HG03521 (cell line): ENCODE measurements around the gene TEC.
A peak's percentile ranks its signal among the peaks of the same experiment; 100 is the strongest.

Experiments used
- ATAC-seq: cut with Tn5 transposase; IDR thresholded peaks from one replicate; pipeline ENCODE4 v1.9.1; 2021; ENCODE audit warnings: mild to moderate bottlenecking, moderate library complexity; ENCODE audit not compliant: unreplicated experiment

TEC gene

GRCh38 chr4:48269861-48270522 lies 354 bp upstream of the TEC start:
- ATAC-seq: peak; percentile 79

GRCh38 chr4:48267574-48267973 lies 2.1 kb downstream of the TEC start:
- ATAC-seq: no peak

GRCh38 chr4:48266781-48267180 lies 2.9 kb downstream of the TEC start:
- no peak for ATAC-seq

GRCh38 chr4:48262926-48263325 lies 6.7 kb downstream of the TEC start:
- no peak for ATAC-seq

- no peak for ATAC-seq
Observed at GRCh38 chr4:48262484-48262883, 7.2 kb downstream of the TEC start.

GRCh38 chr4:48261281-48261680 lies 8.4 kb downstream of the TEC start:
- ATAC-seq: no peak

GRCh38 chr4:48259748-48260147 lies 9.9 kb downstream of the TEC start:
- no peak for ATAC-seq

GRCh38 chr4:48258845-48259397 lies 10.7 kb downstream of the TEC start:
- ATAC-seq: no peak

GRCh38 chr4:48255959-48256342 lies 13.7 kb downstream of the TEC start:
- ATAC-seq: no peak

- no peak for ATAC-seq
Observed at GRCh38 chr4:48255072-48255958, 14.3 kb downstream of the TEC start.

- no peak for ATAC-seq
Observed at GRCh38 chr4:48254381-48255071, 15.1 kb downstream of the TEC start.

GRCh38 chr4:48252313-48252712 lies 17.3 kb downstream of the TEC start:
- ATAC-seq: no peak

GRCh38 chr4:48250980-48251379 lies 18.7 kb downstream of the TEC start:
- no peak for ATAC-seq

GRCh38 chr4:48250343-48250742 lies 19.3 kb downstream of the TEC start:
- no peak for ATAC-seq

GRCh38 chr4:48249378-48249777 lies 20.3 kb downstream of the TEC start:
- ATAC-seq: no peak

- ATAC-seq: no peak
Observed at GRCh38 chr4:48248559-48248953, 21.1 kb downstream of the TEC start.

GRCh38 chr4:48247878-48248558 lies 21.6 kb downstream of the TEC start:
- no peak for ATAC-seq

- peak; percentile 48 for ATAC-seq
Observed at GRCh38 chr4:48247142-48247877, 22.3 kb downstream of the TEC start.

GRCh38 chr4:48244665-48245064 lies 25.0 kb downstream of the TEC start:
- no peak for ATAC-seq

GRCh38 chr4:48243887-48244286 lies 25.8 kb downstream of the TEC start:
- ATAC-seq: no peak
